ENCODE results near the gene RAB4A. TPM values are rescaled to one million over a fixed set of nuclear protein-coding genes. Genes with fewer than 3 reads are reported as not detected.

The RAB4A gene
- polyA plus RNA-seq, 1 donor from 2014 or later, result 49.8 TPM

GRCh38 chr1:229271448-229272159 lies 693 bp downstream of the RAB4A start:
- Histone ChIP-seq H3K4me2 (ENCODE audit: low read length) (peak overlapping the region; percentile 94), H3K9ac (ENCODE audit: low read length) (peak overlapping the region; percentile 65), H3K79me2 (replicated peaks; ENCODE audit: insufficient read depth, low read length) (peaks cover 32% of the 10 kb centered on the region), H3K9me3 (ENCODE audit: low read length) (no peaks in the 10 kb centered on the region), H3K36me3 (ENCODE audit: insufficient read depth, low read length) (no peaks in the 10 kb centered on the region), H3K27me3 (ENCODE audit: insufficient read depth, low read depth, low read length) (no peaks in the 10 kb centered on the region), H3F3A (ENCODE audit: insufficient read depth, low read length, poor library complexity, severe bottlenecking) (no peaks in the 10 kb centered on the region), H2AFZ (ENCODE audit: low read depth, low read length) (no peak overlapping the region), H3K9me2 (ENCODE audit: insufficient read depth, low read length) (no peaks in the 10 kb centered on the region), H3K27ac (ENCODE audit: low read length) (peak overlapping the region; percentile 24), H4K20me1 (ENCODE audit: insufficient read depth) (no peaks in the 10 kb centered on the region), H3K4me3 (ENCODE audit: low read length) (peak overlapping the region; percentile 74)
- no peak for TF ChIP-seq MXI1 (conservative IDR thresholded peaks at IDR 0.05; ENCODE audit: poor library complexity, severe bottlenecking)
- TF ChIP-seq SMC3 (conservative IDR thresholded peaks at IDR 0.05; ENCODE audit: poor library complexity), result peak; percentile 10

DNA sequence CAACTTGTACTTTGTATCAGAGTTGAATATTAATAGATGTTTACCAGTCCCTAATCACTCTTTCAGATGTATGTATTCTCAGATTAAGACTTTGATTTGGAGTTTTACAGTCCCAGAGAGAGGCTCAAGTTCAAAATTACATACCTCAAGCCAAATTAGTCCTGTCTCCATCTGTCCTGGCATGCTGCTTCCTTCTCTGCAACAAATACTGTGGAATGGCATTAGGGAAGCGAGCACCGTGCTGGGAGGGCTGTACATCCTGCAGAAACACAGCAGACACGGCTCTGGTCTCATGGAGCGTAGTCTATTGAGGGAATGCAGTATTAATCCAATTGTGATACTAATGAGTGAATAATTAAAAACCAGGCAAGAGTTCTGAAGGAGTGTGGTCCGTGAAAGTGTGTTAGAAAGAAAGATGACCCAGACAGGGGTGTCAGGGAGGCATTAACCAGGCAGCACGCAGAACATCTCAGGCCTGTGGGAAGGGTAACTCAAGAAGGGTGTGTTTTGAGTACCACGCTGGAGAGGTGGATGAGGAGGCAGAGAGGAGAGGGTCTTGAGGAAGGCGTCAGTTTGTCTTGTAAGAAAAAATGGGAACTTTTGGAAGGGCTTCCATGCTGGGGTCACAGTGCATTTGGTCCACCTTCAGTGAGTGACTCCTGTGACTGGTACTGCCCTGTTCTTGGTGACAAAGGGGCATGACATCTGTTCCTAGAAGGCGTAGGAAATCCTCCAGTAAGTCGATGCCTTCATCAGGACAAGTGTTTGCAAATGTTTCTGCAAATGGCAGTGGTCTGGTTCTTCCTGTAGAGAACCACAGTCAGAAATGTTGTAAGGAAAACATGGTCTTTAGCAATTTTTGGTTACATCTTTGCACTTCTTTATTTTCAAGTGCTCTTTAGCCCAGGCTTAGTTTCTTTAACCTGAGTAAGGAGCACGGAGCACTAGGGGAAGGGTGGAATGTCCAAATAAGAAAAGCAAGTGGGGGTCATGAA lies 1.6 kb downstream of the RAB4A start:
- H3K27ac ChIP-seq (ENCODE audit: low read length), result no peak overlapping the region
- no peaks in the 10 kb centered on the region for H3K9me2 ChIP-seq (ENCODE audit: insufficient read depth, low read length)
- H4K20me1 ChIP-seq (ENCODE audit: insufficient read depth), result no peaks in the 10 kb centered on the region
- no peaks in the 10 kb centered on the region for H3K36me3 ChIP-seq (ENCODE audit: insufficient read depth, low read length)
- TF ChIP-seq TAF1 (IDR thresholded peaks at IDR 0.05; ENCODE audit: low read depth) (no peak), MXI1 (conservative IDR thresholded peaks at IDR 0.05; ENCODE audit: poor library complexity, severe bottlenecking) (no peak), EZH2 (IDR thresholded peaks at IDR 0.05; ENCODE audit: borderline replicate concordance, insufficient read depth, low read length, poor library complexity, severe bottlenecking) (no peak), SMC3 (conservative IDR thresholded peaks at IDR 0.05; ENCODE audit: poor library complexity) (no peak), POLR2AphosphoS5 (IDR thresholded peaks at IDR 0.05) (no peak), RAD21 (conservative IDR thresholded peaks at IDR 0.05) (no peak), CTCF (IDR thresholded peaks at IDR 0.05; ENCODE audit: poor library complexity, severe bottlenecking) (no peak), EP300 (conservative IDR thresholded peaks at IDR 0.05; ENCODE audit: poor library complexity, severe bottlenecking) (no peak)
- TF ChIP-seq, protein P1, sequence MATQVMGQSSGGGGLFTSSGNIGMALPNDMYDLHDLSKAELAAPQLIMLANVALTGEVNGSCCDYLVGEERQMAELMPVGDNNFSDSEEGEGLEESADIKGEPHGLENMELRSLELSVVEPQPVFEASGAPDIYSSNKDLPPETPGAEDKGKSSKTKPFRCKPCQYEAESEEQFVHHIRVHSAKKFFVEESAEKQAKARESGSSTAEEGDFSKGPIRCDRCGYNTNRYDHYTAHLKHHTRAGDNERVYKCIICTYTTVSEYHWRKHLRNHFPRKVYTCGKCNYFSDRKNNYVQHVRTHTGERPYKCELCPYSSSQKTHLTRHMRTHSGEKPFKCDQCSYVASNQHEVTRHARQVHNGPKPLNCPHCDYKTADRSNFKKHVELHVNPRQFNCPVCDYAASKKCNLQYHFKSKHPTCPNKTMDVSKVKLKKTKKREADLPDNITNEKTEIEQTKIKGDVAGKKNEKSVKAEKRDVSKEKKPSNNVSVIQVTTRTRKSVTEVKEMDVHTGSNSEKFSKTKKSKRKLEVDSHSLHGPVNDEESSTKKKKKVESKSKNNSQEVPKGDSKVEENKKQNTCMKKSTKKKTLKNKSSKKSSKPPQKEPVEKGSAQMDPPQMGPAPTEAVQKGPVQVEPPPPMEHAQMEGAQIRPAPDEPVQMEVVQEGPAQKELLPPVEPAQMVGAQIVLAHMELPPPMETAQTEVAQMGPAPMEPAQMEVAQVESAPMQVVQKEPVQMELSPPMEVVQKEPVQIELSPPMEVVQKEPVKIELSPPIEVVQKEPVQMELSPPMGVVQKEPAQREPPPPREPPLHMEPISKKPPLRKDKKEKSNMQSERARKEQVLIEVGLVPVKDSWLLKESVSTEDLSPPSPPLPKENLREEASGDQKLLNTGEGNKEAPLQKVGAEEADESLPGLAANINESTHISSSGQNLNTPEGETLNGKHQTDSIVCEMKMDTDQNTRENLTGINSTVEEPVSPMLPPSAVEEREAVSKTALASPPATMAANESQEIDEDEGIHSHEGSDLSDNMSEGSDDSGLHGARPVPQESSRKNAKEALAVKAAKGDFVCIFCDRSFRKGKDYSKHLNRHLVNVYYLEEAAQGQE (IDR thresholded peaks at IDR 0.05; ENCODE audit: borderline replicate concordance), result no peak
- H3K79me2 ChIP-seq (replicated peaks; ENCODE audit: insufficient read depth, low read length), result peaks cover 38% of the 10 kb centered on the region
- H3K9me3 ChIP-seq (ENCODE audit: low read length), result no peaks in the 10 kb centered on the region
- H3K9ac ChIP-seq (ENCODE audit: low read length), result peak overlapping the region; percentile 65
- no peaks in the 10 kb centered on the region for H3K27me3 ChIP-seq (ENCODE audit: insufficient read depth, low read depth, low read length)
- peak overlapping the region; percentile 94 for H3K4me2 ChIP-seq (ENCODE audit: low read length)
- no peak overlapping the region for H2AFZ ChIP-seq (ENCODE audit: low read depth, low read length)
- peak overlapping the region; percentile 74 for H3K4me3 ChIP-seq (ENCODE audit: low read length)
- no peaks in the 10 kb centered on the region for H3F3A ChIP-seq (ENCODE audit: insufficient read depth, low read length, poor library complexity, severe bottlenecking)

Data from neural cell (in vitro differentiated cells).